GM15510 (cell line): ENCODE results near the gene NCF4.

ENCODE experiments used
- POLR2A ChIP-seq: IDR thresholded peaks from 3 replicates; pipeline ENCODE4 v1.6.1; 2011; ENCODE audit warnings: borderline replicate concordance; ENCODE audit not compliant: insufficient read length; ENCODE audit errors: extremely low read depth

NCF4 gene

DNA sequence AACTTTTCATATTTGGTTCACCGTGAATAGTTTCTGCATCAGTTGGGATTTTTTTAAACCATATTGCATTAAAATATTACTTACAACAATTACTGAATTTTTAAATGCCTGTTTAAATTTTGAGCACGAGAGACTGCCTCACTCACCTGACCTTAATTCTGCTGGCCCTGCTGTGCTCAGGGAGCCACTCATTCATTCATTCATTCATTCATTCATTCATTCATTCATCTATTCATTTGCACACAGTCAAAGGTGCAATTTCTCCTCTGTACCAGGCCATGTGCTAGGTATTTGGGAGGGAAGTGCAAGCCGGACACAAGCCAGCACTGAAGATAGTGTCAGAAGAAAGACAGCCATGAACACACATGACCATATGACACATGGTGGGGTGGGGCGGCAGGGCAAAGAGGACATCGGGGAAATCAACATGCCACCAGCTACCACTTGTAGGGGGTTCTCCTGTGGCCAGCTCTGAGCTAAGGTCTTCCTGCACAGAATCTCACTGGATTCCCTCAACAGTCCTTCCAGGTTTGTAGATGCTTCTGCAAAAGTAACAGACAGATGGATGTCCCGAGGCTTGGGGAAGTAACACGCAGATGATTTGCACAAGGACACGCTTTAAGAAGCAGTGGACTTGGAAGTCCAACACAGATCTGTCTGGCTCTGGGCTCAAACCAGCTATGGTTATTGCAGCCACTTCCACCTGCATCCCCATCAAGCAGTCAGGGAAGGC is 52.1 kb downstream of the NCF4 start:
- TF ChIP-seq POLR2A, result no peak

DNA sequence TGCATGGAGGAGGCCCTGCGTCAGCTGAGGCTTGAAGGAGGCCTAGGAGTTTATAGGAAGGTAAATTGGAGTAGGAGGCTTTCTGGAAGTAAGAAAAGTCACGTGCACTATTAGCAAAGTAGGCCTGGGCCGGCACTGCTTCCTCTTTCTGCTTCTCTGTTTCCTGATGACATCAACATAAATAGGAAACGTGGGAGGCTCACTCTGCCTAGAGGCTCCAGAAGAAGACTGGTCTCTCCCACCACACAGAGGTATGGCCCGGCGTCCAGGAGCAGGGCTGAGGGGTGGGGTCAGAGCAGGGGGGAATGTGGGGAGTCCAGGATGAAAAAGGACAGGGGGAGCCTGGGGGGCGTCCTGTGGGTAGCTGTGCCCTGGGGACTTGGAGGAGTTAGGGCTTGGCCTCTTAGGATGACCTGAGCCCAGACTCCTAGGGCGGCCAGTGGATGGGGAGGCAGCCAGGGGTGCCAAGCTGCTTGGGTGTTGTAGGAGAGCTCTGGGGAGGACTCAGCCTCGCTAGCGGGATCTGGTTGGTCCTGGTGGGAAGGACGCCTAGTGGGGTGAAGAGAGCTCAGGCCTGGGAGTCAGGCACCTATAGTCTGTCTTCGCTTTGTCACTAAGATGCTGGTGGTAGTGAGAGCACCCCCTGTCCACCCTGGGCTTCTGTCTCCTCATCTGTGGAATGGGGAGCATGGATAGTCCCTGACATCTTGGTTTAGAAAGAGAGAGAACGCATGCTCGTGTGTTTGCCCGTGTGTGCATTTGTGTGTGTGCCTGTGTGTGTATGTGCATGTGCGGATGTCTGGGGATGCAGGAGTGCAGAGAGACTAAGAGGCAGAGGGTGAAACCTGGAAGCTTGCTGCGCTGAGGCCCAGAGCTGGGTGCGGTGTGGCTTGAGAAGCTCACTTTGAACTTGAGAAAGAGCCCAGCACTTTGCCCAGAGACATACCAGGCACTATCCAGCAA is 52.9 kb downstream of the NCF4 start, which contains the start of gene CSF2RB:
Gene CSF2RB (plus strand): TSS at position 202 of the 963 bp plus-strand sequence. CDS start 8,580 bp downstream, outside the sequence.
- TF ChIP-seq POLR2A, result peak; percentile 46

DNA sequence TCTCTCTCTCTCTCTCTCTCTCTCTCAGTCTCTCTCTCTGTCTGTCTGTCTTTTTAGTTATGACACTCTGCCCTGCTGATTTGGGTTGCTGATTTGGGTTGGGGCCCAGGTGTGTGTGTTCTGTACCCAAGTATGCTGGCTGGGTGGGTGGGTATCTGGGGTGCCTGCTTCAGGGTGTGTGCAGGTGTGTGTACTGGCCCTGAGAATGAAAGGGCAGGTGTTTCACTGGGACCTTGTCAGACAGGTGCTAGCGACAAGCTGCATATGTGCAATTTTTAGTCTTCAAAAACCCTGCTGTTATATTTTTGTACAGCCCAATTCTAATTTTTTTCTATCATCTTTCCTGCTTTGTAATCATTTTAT is 53.6 kb downstream of the NCF4 start:
- no peak for TF ChIP-seq POLR2A

GRCh38 chr22:36916034-36916433 is 55.2 kb downstream of the NCF4 start:
- TF ChIP-seq POLR2A, result no peak

- no peak for TF ChIP-seq POLR2A
Observed at GRCh38 chr22:36918586-36919284, 57.9 kb downstream of the NCF4 start.

- TF ChIP-seq POLR2A, result no peak
Observed at GRCh38 chr22:36921309-36922104, 60.7 kb downstream of the NCF4 start.

GRCh38 chr22:36922105-36922608 is 61.4 kb downstream of the NCF4 start:
- TF ChIP-seq POLR2A, result no peak

- no peak for TF ChIP-seq POLR2A
Observed at GRCh38 chr22:36922711-36923110, 61.9 kb downstream of the NCF4 start.

DNA sequence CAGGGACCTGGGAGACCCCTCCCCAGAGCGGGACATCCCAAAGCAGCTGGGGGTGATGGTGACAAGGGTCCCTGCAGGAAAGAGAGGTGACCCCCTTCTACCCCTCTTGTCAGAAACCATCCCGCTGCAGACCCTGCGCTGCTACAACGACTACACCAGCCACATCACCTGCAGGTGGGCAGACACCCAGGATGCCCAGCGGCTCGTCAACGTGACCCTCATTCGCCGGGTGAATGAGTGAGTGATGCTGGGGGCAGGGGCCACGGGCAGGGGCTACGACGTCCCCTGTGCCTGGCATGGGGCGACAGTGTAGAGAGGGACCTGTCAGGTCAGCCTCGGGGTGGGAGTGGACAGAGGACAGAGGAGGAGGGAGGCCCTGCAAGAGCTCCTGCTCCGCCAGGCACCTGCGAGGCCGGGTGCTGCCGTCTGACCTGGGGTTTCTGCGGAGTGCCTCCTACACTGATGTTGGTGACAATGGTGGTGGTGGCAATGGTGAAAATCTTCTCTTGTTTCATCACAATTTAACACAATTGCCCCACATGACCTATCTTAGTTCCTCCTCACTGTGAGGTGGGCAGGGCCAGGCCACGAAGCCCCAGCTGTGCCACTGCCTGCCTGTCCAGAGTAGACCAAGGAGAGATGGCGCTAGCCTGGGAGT is 62.5 kb downstream of the NCF4 start:
- TF ChIP-seq POLR2A, result no peak

DNA sequence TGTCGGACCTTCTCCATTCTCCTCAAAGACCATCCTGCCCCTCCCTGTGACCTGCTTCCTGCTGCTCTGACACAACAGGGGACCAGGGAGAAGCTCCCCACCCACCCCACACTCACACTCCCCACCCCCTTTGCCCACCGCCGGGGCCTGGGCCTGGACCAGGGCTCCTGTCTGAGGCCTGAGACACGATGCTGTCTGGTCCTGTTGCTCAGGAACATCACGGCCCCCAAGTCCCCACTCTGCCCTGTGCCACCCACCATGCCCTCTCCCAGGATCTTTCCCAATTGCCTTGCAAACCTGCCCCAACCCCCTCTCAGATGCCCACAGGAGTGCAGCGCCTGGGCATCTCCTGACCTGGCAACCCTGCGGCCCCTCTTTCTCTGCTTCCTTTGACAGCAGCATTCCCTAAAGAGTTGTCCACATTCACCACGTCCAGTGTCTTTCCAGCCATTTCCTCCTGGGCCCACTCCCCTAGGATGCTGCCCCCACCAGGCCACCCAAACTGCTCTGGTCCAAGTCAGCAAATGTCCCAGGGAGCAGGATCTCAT is 63.4 kb downstream of the NCF4 start:
- no peak for TF ChIP-seq POLR2A

- TF ChIP-seq POLR2A, result no peak
Observed at GRCh38 chr22:36925388-36926290, 64.8 kb downstream of the NCF4 start.

DNA sequence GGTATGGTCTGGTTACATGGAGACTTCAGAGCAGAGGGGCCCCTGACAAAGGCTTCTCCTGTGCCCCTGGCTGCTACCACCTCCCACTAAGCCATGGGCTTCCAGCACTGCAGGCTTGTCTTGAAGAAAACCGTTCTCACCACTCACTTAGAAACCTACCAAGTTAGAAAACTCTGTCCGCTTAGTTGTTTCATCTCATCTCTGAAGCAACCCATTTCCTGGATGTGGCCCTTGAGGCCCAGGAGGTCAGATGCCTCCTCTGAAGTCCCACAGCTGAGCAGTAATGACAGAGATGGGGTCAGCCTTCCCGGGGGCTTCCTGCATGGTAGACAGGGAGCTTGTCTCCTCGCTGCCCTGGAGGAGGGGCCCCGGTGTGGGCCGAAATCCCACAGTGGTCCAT is 65.5 kb downstream of the NCF4 start:
- no peak for TF ChIP-seq POLR2A
